ENCODE data around the gene TMEM167A.

DNA sequence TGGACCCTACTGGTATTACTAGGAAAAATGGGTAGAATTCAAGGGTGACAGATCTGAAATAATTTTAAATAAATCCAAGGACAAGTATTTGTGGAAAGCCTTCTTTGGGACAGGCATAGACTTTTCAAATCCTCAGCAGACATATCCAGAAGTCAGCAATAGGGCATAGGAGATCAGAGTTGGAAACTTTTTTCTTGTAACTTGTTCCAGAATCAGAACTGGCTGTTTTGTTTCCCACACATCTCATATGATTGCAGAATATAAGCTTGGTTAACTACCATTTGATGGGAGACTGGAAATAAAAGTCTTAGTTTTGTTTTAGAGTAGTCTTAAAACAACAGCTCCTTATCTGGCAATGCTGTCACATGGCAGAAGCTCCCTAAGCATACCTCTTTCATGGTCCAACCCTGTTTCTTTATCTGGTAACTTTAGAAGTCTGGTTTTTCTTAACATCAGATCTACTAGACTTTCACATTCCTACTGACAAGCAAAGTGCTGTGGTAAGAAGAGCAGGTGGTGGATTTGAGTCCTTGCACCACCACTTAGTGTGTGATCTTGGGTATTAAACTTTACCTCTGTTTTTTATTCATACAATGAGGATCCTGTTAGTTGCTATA, 25.3 kb upstream of the TMEM167A start:
- no peak for TF ChIP-seq POLR2A (IDR thresholded peaks at IDR 0.05)
- TF ChIP-seq, protein P1, sequence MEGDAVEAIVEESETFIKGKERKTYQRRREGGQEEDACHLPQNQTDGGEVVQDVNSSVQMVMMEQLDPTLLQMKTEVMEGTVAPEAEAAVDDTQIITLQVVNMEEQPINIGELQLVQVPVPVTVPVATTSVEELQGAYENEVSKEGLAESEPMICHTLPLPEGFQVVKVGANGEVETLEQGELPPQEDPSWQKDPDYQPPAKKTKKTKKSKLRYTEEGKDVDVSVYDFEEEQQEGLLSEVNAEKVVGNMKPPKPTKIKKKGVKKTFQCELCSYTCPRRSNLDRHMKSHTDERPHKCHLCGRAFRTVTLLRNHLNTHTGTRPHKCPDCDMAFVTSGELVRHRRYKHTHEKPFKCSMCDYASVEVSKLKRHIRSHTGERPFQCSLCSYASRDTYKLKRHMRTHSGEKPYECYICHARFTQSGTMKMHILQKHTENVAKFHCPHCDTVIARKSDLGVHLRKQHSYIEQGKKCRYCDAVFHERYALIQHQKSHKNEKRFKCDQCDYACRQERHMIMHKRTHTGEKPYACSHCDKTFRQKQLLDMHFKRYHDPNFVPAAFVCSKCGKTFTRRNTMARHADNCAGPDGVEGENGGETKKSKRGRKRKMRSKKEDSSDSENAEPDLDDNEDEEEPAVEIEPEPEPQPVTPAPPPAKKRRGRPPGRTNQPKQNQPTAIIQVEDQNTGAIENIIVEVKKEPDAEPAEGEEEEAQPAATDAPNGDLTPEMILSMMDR (IDR thresholded peaks at IDR 0.05), result no peak
